Measurements from ENCODE around the gene MAP3K20. TPM values are rescaled to one million over a fixed set of nuclear protein-coding genes. Genes with fewer than 3 reads are reported as not detected.
A peak's percentile ranks its signal among the peaks of the same experiment; 100 is the strongest.
"Not testable (repeated sequence)": the region's sequence is repeated elsewhere in the genome, so short reads cannot be mapped to it uniquely, and the experiment has no call there.

MAP3K20 gene
- total RNA-seq, 2 donors from 2014 or later = 22.6 to 38.9 TPM

GRCh38 chr2:173171924-173172643 lies 96.4 kb downstream of the MAP3K20 start:
- DNase-seq = no peak
- no peak for TF ChIP-seq CTCF (IDR thresholded peaks at IDR 0.05)
- Histone ChIP-seq H3K27me3 (no peaks in the 10 kb centered on the region), H3K9me3 (no peaks in the 10 kb centered on the region), H3K36me3 (no peaks in the 10 kb centered on the region), H3K4me3 (no peak overlapping the region), H3K4me1 (no peaks in the 10 kb centered on the region), H3K27ac (no peak overlapping the region), H3K9ac (ENCODE audit: low read depth in 2 of 2, low read length in 2 of 2) (no peak overlapping the region)
- intact Hi-C loops (cut with DNase I) = no loop called here

- H3K4me3 ChIP-seq; H3K4me1 ChIP-seq; H3K27ac ChIP-seq; intact Hi-C loops (cut with DNase I); H3K36me3 ChIP-seq; H3K9ac ChIP-seq (ENCODE audit: low read depth in 2 of 2, low read length in 2 of 2); H3K27me3 ChIP-seq; H3K9me3 ChIP-seq; DNase-seq: not testable (repeated sequence)
Observed at GRCh38 chr2:173174339-173174738, 98.7 kb downstream of the MAP3K20 start.

GRCh38 chr2:173175222-173175621 lies 99.6 kb downstream of the MAP3K20 start:
- Histone ChIP-seq H3K9me3 (no peaks in the 10 kb centered on the region), H3K4me1 (no peaks in the 10 kb centered on the region), H3K27me3 (no peaks in the 10 kb centered on the region), H3K36me3 (no peaks in the 10 kb centered on the region), H3K27ac (no peak overlapping the region), H3K9ac (ENCODE audit: low read depth in 2 of 2, low read length in 2 of 2) (no peak overlapping the region), H3K4me3 (no peak overlapping the region)
- intact Hi-C loops (cut with DNase I) = no loop called here
- no peak for TF ChIP-seq CTCF (IDR thresholded peaks at IDR 0.05)
- DNase-seq = no peak

- H3K9me3 ChIP-seq = no peaks in the 10 kb centered on the region
- H3K9ac ChIP-seq (ENCODE audit: low read depth in 2 of 2, low read length in 2 of 2) = no peak overlapping the region
- intact Hi-C loops (cut with DNase I) = no loop called here
- TF ChIP-seq CTCF (IDR thresholded peaks at IDR 0.05) = no peak
- H3K27ac ChIP-seq = no peak overlapping the region
- DNase-seq = no peak
- no peaks in the 10 kb centered on the region for H3K27me3 ChIP-seq
- no peak overlapping the region for H3K4me3 ChIP-seq
- H3K4me1 ChIP-seq = no peaks in the 10 kb centered on the region
- H3K36me3 ChIP-seq = no peaks in the 10 kb centered on the region
Observed at GRCh38 chr2:173181982-173182381, 106.3 kb downstream of the MAP3K20 start.

- no peak for TF ChIP-seq CTCF (IDR thresholded peaks at IDR 0.05)
- peak overlapping the region; percentile 19 for H3K27ac ChIP-seq
- no peaks in the 10 kb centered on the region for H3K27me3 ChIP-seq
- H3K9me3 ChIP-seq = no peaks in the 10 kb centered on the region
- peak overlapping the region in 1 of 2 donors; percentile 35 for H3K9ac ChIP-seq (ENCODE audit: low read depth in 2 of 2, low read length in 2 of 2)
- peak; percentile 43 for DNase-seq
- H3K36me3 ChIP-seq = no peaks in the 10 kb centered on the region
- no peaks in the 10 kb centered on the region for H3K4me1 ChIP-seq
- intact Hi-C loops (cut with DNase I) = no loop called here
- no peak overlapping the region for H3K4me3 ChIP-seq
Observed at GRCh38 chr2:173184031-173185004, 108.7 kb downstream of the MAP3K20 start.

Data from colonic mucosa (tissue), 4 donors.